H9 (cell line): Measurements from ENCODE around the gene SCAF11. TPM values are rescaled to one million over a fixed set of nuclear protein-coding genes. Genes with fewer than 3 reads are reported as not detected.

Experiments
- DNase-seq: peaks from one replicate; pipeline ENCODE4 v3.0.0-alpha.2; 2017
- H2AFZ ChIP-seq: one replicate; pipeline ENCODE4 v1.6.1; 2013; ENCODE audit warnings: mild to moderate bottlenecking, low read length, control low read depth, moderate library complexity
- H2AK5ac ChIP-seq: 2 replicates; pipeline ENCODE4 v1.6.1; 2013; ENCODE audit warnings: low read length, control low read depth, mixed read lengths; ENCODE audit not compliant: insufficient read length
- H2BK120ac ChIP-seq: one replicate; pipeline ENCODE4 v1.6.1; 2013; ENCODE audit warnings: low read depth, mild to moderate bottlenecking, low read length, control low read depth, inconsistent platforms; ENCODE audit not compliant: poor library complexity, severe bottlenecking
- H2BK12ac ChIP-seq: 2 replicates; pipeline ENCODE4 v1.6.1; 2013; ENCODE audit warnings: low read length, control low read depth, mixed read lengths, low read depth; ENCODE audit not compliant: insufficient read length
- H2BK15ac ChIP-seq: 2 replicates; pipeline ENCODE4 v1.6.1; 2013; ENCODE audit warnings: low read depth, low read length, control low read depth
- H2BK20ac ChIP-seq: one replicate; pipeline ENCODE4 v1.6.1; 2013; ENCODE audit warnings: low read depth, mild to moderate bottlenecking, low read length, control low read depth, inconsistent platforms; ENCODE audit not compliant: poor library complexity, severe bottlenecking
- H2BK5ac ChIP-seq: 2 replicates; pipeline ENCODE4 v1.6.1; 2013; ENCODE audit warnings: low read length, control low read depth, mixed read lengths; ENCODE audit not compliant: insufficient read length
- H3K14ac ChIP-seq: 2 replicates; pipeline ENCODE4 v1.6.1; 2013; ENCODE audit warnings: low read length, control low read depth; ENCODE audit not compliant: insufficient read depth
- H3K18ac ChIP-seq: 2 replicates; pipeline ENCODE4 v1.6.1; 2013; ENCODE audit warnings: low read depth, mild to moderate bottlenecking, mixed read lengths, low read length, control low read depth; ENCODE audit not compliant: insufficient read length
- H3K23ac ChIP-seq: 2 replicates; pipeline ENCODE4 v1.6.1; 2013; ENCODE audit warnings: low read length, control low read depth, mixed read lengths, low read depth; ENCODE audit not compliant: insufficient read length
- H3K23me2 ChIP-seq: 2 replicates; pipeline ENCODE4 v1.6.1; 2013; ENCODE audit warnings: low read depth, mild to moderate bottlenecking, mixed read lengths, low read length, control low read depth; ENCODE audit not compliant: insufficient read length, poor library complexity, severe bottlenecking
- H3K27ac ChIP-seq: 2 replicates; pipeline ENCODE4 v1.5.1; 2013; ENCODE audit warnings: low read length, control low read depth, mixed read lengths, low read depth; ENCODE audit not compliant: insufficient read length
- H3K27me3 ChIP-seq: 2 replicates; pipeline ENCODE4 v1.6.1; 2013; ENCODE audit warnings: low read length, control low read depth, inconsistent platforms; ENCODE audit not compliant: insufficient read depth
- H3K4ac ChIP-seq: 2 replicates; pipeline ENCODE4 v1.6.1; 2013; ENCODE audit warnings: low read depth, mild to moderate bottlenecking, control low read depth, inconsistent platforms, low read length, moderate library complexity
- H3K4me1 ChIP-seq: 2 replicates; pipeline ENCODE4 v1.6.1; 2013; ENCODE audit warnings: low read length, control low read depth, inconsistent platforms; ENCODE audit not compliant: insufficient read depth
- H3K4me2 ChIP-seq: 2 replicates; pipeline ENCODE4 v1.6.1; 2013; ENCODE audit warnings: low read length, control low read depth, mixed read lengths; ENCODE audit not compliant: insufficient read length, insufficient read depth
- H3K56ac ChIP-seq: 2 replicates; pipeline ENCODE4 v1.6.1; 2013; ENCODE audit warnings: low read depth, mild to moderate bottlenecking, mixed read lengths, low read length, control low read depth; ENCODE audit not compliant: insufficient read length
- H3K79me1 ChIP-seq: 2 replicates; pipeline ENCODE4 v1.6.1; 2013; ENCODE audit warnings: low read depth, mild to moderate bottlenecking, moderate library complexity, low read length, control low read depth, inconsistent platforms; ENCODE audit not compliant: insufficient read depth, poor library complexity, severe bottlenecking
- H3K79me2 ChIP-seq: 2 replicates; pipeline ENCODE4 v1.6.1; 2013; ENCODE audit warnings: low read length, control low read depth, inconsistent platforms; ENCODE audit not compliant: insufficient read depth
- H3K9ac ChIP-seq: 2 replicates; pipeline ENCODE4 v1.6.1; 2013; ENCODE audit warnings: low read length, control low read depth, mixed read lengths; ENCODE audit not compliant: insufficient read length; ENCODE audit errors: extremely low read depth
- H3K9me3 ChIP-seq: one replicate; pipeline ENCODE4 v1.6.1; 2013; ENCODE audit warnings: low read depth, low read length, inconsistent platforms; ENCODE audit not compliant: control insufficient read depth
- H3T11ph ChIP-seq: one replicate; pipeline ENCODE4 v1.6.1; 2013; ENCODE audit warnings: mild to moderate bottlenecking, low read length, control low read depth, inconsistent platforms
- H4K20me1 ChIP-seq: one replicate; pipeline ENCODE4 v1.6.1; 2013; ENCODE audit not compliant: control insufficient read depth, insufficient read length, insufficient read depth
- H4K5ac ChIP-seq: 2 replicates; pipeline ENCODE4 v1.6.1; 2013; ENCODE audit warnings: low read depth, mild to moderate bottlenecking, mixed read lengths, low read length, control low read depth; ENCODE audit not compliant: insufficient read length
- H4K8ac ChIP-seq: replicated peaks from 2 replicates; pipeline ENCODE4 v1.6.1; 2013; ENCODE audit warnings: low read length, control low read depth, mixed read lengths, low read depth; ENCODE audit not compliant: insufficient read length
- H4K91ac ChIP-seq: 2 replicates; pipeline ENCODE4 v1.6.1; 2013; ENCODE audit warnings: low read depth, mild to moderate bottlenecking, moderate library complexity, mixed read lengths, low read length, control low read depth; ENCODE audit not compliant: insufficient read length
- H3K27ac Mint-ChIP-seq, 3 experiments: 2 replicates in 2 of 3; 3 replicates in 1 of 3; pipeline ENCODE4 v1.8.0; 2020 to 2021; ENCODE audit warnings: mixed read lengths in 3 of 3, mild to moderate bottlenecking in 1 of 3, moderate library complexity in 1 of 3
- H3K27me3 Mint-ChIP-seq: 2 replicates; pipeline ENCODE4 v1.8.0; 2021; ENCODE audit warnings: low read depth, mild to moderate bottlenecking, moderate library complexity, mixed read lengths
- H3K36me3 Mint-ChIP-seq, 3 experiments: 2 replicates in 2 of 3; 3 replicates in 1 of 3; pipeline ENCODE4 v1.8.0; 2020 to 2021; ENCODE audit warnings: low read depth in 3 of 3, mixed read lengths in 3 of 3; ENCODE audit not compliant: insufficient read depth in 1 of 3
- H3K4me1 Mint-ChIP-seq, 2 experiments: 2 replicates each; pipeline ENCODE4 v1.8.0; 2020; ENCODE audit warnings: mixed read lengths in 2 of 2
- H3K4me3 Mint-ChIP-seq, 2 experiments: 2 replicates in 1 of 2; 3 replicates in 1 of 2; pipeline ENCODE4 v1.8.0; 2020 to 2021; ENCODE audit warnings: mild to moderate bottlenecking in 2 of 2, mixed read lengths in 2 of 2, moderate library complexity in 1 of 2
- H3K9me3 Mint-ChIP-seq, 2 experiments: 2 replicates in 1 of 2; 3 replicates in 1 of 2; pipeline ENCODE4 v1.8.0; 2020; ENCODE audit warnings: mild to moderate bottlenecking in 2 of 2, mixed read lengths in 2 of 2, moderate library complexity in 1 of 2
- total RNA-seq: library from RNA; stranded (reverse); gene quantifications from 2 replicates; pipeline ENCODE4 v1.2.1, GENCODE V29; 2021
- TF ChIP-seq, protein P1 (sequence below): fragments of 200-600 bp; sonication (generic); conservative IDR thresholded peaks from 3 replicates; pipeline ENCODE4 v1.8.0; 2021; ENCODE audit warnings: antibody characterized with exemption, mild to moderate bottlenecking

SCAF11 gene
- total RNA-seq, 1 experiment from 2014 or later = 90.8 TPM

DNA sequence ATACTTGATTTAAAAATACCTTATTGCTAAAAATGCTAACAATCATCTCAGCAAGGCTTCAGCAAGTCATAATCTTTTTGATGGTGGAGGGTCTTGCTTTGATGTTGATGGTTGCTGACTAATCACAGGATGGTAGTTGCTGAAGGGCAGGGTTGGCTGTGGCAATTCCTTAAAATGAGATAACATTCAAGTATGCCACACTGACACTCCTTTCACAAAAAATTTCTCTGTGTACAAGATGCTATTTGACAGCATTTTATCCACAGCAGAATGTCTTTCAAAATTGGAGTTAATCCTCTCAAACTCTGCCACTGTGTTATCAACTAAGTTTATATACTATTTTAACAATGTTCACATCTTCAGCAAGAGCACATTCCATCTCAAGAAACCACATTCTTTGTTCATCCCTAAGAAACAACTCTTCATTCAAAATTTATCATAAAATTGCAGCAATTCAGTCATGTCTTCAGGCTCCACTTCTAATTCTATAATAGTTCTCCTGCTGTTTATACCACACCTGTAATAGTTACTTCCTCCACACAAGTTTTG is 16.1 kb downstream of the SCAF11 start:
- H2AK5ac ChIP-seq = no peak overlapping the region
- peaks cover 2% of the 10 kb centered on the region for H3K4me1 ChIP-seq
- H2BK120ac ChIP-seq = no peak overlapping the region
- H2BK12ac ChIP-seq = no peak overlapping the region
- no peak overlapping the region for H3K27ac ChIP-seq
- no peak overlapping the region for H4K8ac ChIP-seq
- H3K4me3 Mint-ChIP-seq = no peak overlapping the region
- H3K27ac Mint-ChIP-seq = peak overlapping the region in 2 of 3 experiments; percentile 6 to 7; a peak in 2 of 7 replicates
- no peaks in the 10 kb centered on the region for H4K20me1 ChIP-seq
- no peak for DNase-seq
- H3K27me3 Mint-ChIP-seq = no peaks in the 10 kb centered on the region
- H3K36me3 Mint-ChIP-seq = peaks cover 4 to 7% (median 6%) of the 10 kb centered on the region in 3 experiments; a peak in 4 of 7 replicates
- TF ChIP-seq, protein P1, sequence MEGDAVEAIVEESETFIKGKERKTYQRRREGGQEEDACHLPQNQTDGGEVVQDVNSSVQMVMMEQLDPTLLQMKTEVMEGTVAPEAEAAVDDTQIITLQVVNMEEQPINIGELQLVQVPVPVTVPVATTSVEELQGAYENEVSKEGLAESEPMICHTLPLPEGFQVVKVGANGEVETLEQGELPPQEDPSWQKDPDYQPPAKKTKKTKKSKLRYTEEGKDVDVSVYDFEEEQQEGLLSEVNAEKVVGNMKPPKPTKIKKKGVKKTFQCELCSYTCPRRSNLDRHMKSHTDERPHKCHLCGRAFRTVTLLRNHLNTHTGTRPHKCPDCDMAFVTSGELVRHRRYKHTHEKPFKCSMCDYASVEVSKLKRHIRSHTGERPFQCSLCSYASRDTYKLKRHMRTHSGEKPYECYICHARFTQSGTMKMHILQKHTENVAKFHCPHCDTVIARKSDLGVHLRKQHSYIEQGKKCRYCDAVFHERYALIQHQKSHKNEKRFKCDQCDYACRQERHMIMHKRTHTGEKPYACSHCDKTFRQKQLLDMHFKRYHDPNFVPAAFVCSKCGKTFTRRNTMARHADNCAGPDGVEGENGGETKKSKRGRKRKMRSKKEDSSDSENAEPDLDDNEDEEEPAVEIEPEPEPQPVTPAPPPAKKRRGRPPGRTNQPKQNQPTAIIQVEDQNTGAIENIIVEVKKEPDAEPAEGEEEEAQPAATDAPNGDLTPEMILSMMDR = no peak
- no peaks in the 10 kb centered on the region for H3K9me3 ChIP-seq
- H2AFZ ChIP-seq = no peak overlapping the region
- H2BK20ac ChIP-seq = no peak overlapping the region
- no peak overlapping the region for H3K4ac ChIP-seq
- no peak overlapping the region for H4K91ac ChIP-seq
- no peak overlapping the region for H2BK5ac ChIP-seq
- H4K5ac ChIP-seq = no peak overlapping the region
- H3K23me2 ChIP-seq = no peaks in the 10 kb centered on the region
- no peak overlapping the region for H3K18ac ChIP-seq
- no peaks in the 10 kb centered on the region for H3K79me1 ChIP-seq
- H3K27me3 ChIP-seq = no peaks in the 10 kb centered on the region
- H3T11ph ChIP-seq = no peak overlapping the region
- H3K4me1 Mint-ChIP-seq = peaks cover 20 to 27% of the 10 kb centered on the region in 2 experiments
- H3K9me3 Mint-ChIP-seq = no peaks in the 10 kb centered on the region
- H2BK15ac ChIP-seq = no peak overlapping the region
- H3K4me2 ChIP-seq = no peak overlapping the region
- H3K56ac ChIP-seq = no peak overlapping the region
- H3K14ac ChIP-seq = no peak overlapping the region
- peaks cover 10% of the 10 kb centered on the region; the same call in 1 of the 2 replicates for H3K79me2 ChIP-seq
- H3K9ac ChIP-seq = no peak overlapping the region
- no peak overlapping the region for H3K23ac ChIP-seq
